NCI-H748 (cell line): ENCODE results near the gene ZNF195.
"Not testable (repeated sequence)": the region's sequence is repeated elsewhere in the genome, so short reads cannot be mapped to it uniquely, and the experiment has no call there.

Experiments used
- DNase-seq: peaks from one replicate; lab custom pipeline; 2025; ENCODE audit not compliant: unreplicated experiment; lab: John Stamatoyannopoulos, UW

The ZNF195 gene

GRCh38 chr11:3402861-3403250, 23.9 kb upstream of the ZNF195 start:
- DNase-seq = not testable (repeated sequence)

- not testable (repeated sequence) for DNase-seq
Measured at GRCh38 chr11:3402181-3402860, 23.4 kb upstream of the ZNF195 start.

GRCh38 chr11:3401052-3401451, 22.1 kb upstream of the ZNF195 start:
- DNase-seq = not testable (repeated sequence)

- not testable (repeated sequence) for DNase-seq
Measured at GRCh38 chr11:3398509-3398908, 19.6 kb upstream of the ZNF195 start.

GRCh38 chr11:3398106-3398505, 19.2 kb upstream of the ZNF195 start:
- DNase-seq = not testable (repeated sequence)

GRCh38 chr11:3397210-3397609, 18.3 kb upstream of the ZNF195 start:
- DNase-seq = not testable (repeated sequence)

- DNase-seq = not testable (repeated sequence)
Measured at GRCh38 chr11:3395468-3395867, 16.5 kb upstream of the ZNF195 start.

GRCh38 chr11:3394956-3395355, 16.0 kb upstream of the ZNF195 start:
- not testable (repeated sequence) for DNase-seq

GRCh38 chr11:3393450-3393849, 14.5 kb upstream of the ZNF195 start:
- DNase-seq = not testable (repeated sequence)

GRCh38 chr11:3382613-3383285, 3.8 kb upstream of the ZNF195 start:
- no peak for DNase-seq

- DNase-seq = no peak
Measured at GRCh38 chr11:3381794-3382193, 2.8 kb upstream of the ZNF195 start.

GRCh38 chr11:3380706-3381545, 2.0 kb upstream of the ZNF195 start:
- no peak for DNase-seq

GRCh38 chr11:3375552-3375951, 3.4 kb downstream of the ZNF195 start:
- no peak for DNase-seq

- DNase-seq = no peak
Measured at GRCh38 chr11:3370311-3370870, 8.6 kb downstream of the ZNF195 start.

- no peak for DNase-seq
Measured at GRCh38 chr11:3369366-3369765, 9.6 kb downstream of the ZNF195 start.

- DNase-seq = no peak
Measured at GRCh38 chr11:3368199-3368598, 10.7 kb downstream of the ZNF195 start.

GRCh38 chr11:3367221-3367620, 11.7 kb downstream of the ZNF195 start:
- DNase-seq = no peak

- DNase-seq = no peak
Measured at GRCh38 chr11:3359092-3359824, 19.7 kb downstream of the ZNF195 start.

- DNase-seq = no peak
Measured at GRCh38 chr11:3357994-3358676, 20.8 kb downstream of the ZNF195 start.

- DNase-seq = no peak
Measured at GRCh38 chr11:3357302-3357701, 21.6 kb downstream of the ZNF195 start.
